Gastrocnemius medialis (tissue), 4 donors: ENCODE data around the gene CFAP77. TPM values are rescaled to one million over a fixed set of nuclear protein-coding genes. Genes with fewer than 3 reads are reported as not detected.

Experiments used
- ATAC-seq, 2 donors: fragments of 150-250 bp; one replicate each; pipeline ENCODE4 v1.9.1; 2016
- DNase-seq, 2 donors: peaks; one replicate each; pipeline ENCODE4 v3.0.0-alpha.2; 2019
- H3K27ac ChIP-seq, 4 donors: fragments of 200-600 bp; sonication (generic); 1 replicate in 1 of 4; 2 replicates in 3 of 4; pipeline ENCODE4 v1.5.1; 2016 to 2018; ENCODE audit warnings: mild to moderate bottlenecking in 2 of 4, moderate library complexity in 1 of 4
- H3K27me3 ChIP-seq, 3 donors: fragments of 200-600 bp; sonication (generic) in 2 of 3; 1 replicate in 1 of 3; 2 replicates in 2 of 3; pipeline versions ENCODE4 v1.5.1 to v1.6.0; 2016 to 2019; ENCODE audit warnings: mild to moderate bottlenecking in 1 of 3, moderate library complexity in 1 of 3
- H3K36me3 ChIP-seq, 2 donors: fragments of 200-600 bp; sonication (generic) in 1 of 2; one replicate each; pipeline ENCODE4 v1.5.1; 2017 to 2018
- H3K4me1 ChIP-seq, 2 donors: fragments of 200-600 bp; sonication (generic) in 1 of 2; one replicate each; pipeline ENCODE4 v1.5.1; 2016 to 2017; ENCODE audit warnings: mild to moderate bottlenecking in 2 of 2
- H3K4me3 ChIP-seq, 4 donors: fragments of 200-600 bp; sonication (generic) in 3 of 4; 1 replicate in 1 of 4; 2 replicates in 3 of 4; pipeline ENCODE4 v1.5.1; 2016 to 2019; ENCODE audit warnings: mild to moderate bottlenecking in 2 of 4
- H3K9me3 ChIP-seq, 3 donors: fragments of 200-600 bp; sonication (generic) in 2 of 3; 1 replicate in 1 of 3; 2 replicates in 2 of 3; pipeline ENCODE4 v1.5.1; 2016 to 2019
- CTCF ChIP-seq, 5 experiments: fragments of 450-650 bp in 3 of 5; fragments of 200-600 bp in 2 of 5; sonication (generic) in 2 of 5; IDR thresholded peaks in 4 of 5; conservative IDR thresholded peaks in 1 of 5; 1 replicate in 4 of 5; 2 replicates in 1 of 5; pipeline ENCODE4 v1.5.1; 2016 to 2019; ENCODE audit warnings: antibody characterized with exemption in 5 of 5, mild to moderate bottlenecking in 3 of 5, moderate library complexity in 3 of 5
- POLR2A ChIP-seq, 2 donors: fragments of 450-650 bp; IDR thresholded peaks; one replicate each; pipeline ENCODE4 v1.6.1; 2017; ENCODE audit warnings: antibody characterized with exemption in 2 of 2, mild to moderate bottlenecking in 2 of 2, moderate library complexity in 2 of 2
- in situ Hi-C, 4 donors: fragments of 200-750 bp; cut with MboI; loops; one replicate each; pipeline versions ENCODE4 v1.15.0 to v1.8.0; 2017; ENCODE audit warnings: low sequenced_read_pairs in 4 of 4
- intact Hi-C: fragments of 100-400 bp; cut with DNase I; formaldehyde crosslinking; loops from one replicate; pipeline ENCODE4 v1.15.1; 2023; ENCODE audit warnings: low total_unique reads
- total RNA-seq, 4 donors: library from RNA; depleted of rRNA; stranded (reverse); fragments of >200 nt; gene quantifications; one replicate each; pipeline versions ENCODE4 v1.1.0 to v1.2.3, GENCODE V29; 2016

The CFAP77 gene
- total RNA-seq, 4 donors from 2014 or later = not detected

DNA sequence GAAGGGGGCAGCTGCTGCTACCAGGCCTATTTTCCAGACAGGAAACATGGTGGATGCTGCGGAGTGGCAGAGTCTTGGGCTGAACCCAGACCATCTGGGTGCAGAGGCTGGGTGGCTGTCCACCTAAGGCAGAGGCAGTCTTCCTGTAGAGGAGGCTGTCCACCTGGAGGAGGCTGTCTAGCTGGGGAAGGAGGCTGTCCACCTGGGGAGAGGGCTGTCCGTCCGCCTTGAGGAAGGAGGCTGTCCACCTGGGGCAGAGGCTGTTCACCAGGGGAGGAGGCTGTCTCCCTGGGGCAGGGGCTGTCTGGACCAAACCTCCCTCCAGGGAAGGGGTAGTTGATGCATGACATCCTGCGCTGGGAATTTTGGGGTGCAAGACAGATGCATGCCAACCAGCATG is 133.2 kb downstream of the CFAP77 start:
- Histone ChIP-seq H3K27me3 (peaks cover 21 to 23% (median 21%) of the 10 kb centered on the region in 3 donors), H3K4me1 (no peaks in the 10 kb centered on the region), H3K9me3 (no peaks in the 10 kb centered on the region), H3K4me3 (no peak overlapping the region), H3K36me3 (no peaks in the 10 kb centered on the region), H3K27ac (no peak overlapping the region)
- ATAC-seq = no peak
- no peak for TF ChIP-seq POLR2A (IDR thresholded peaks at IDR 0.05)
- no peak for TF ChIP-seq CTCF (IDR thresholded peaks at IDR 0.05 in 4 of 5, conservative IDR thresholded peaks at IDR 0.05 in 1 of 5)
- intact Hi-C loops (no loop called here), in situ Hi-C loops (no loop called here)
- no peak for DNase-seq

GRCh38 chr9:132543960-132544359 is 133.9 kb downstream of the CFAP77 start:
- TF ChIP-seq CTCF (IDR thresholded peaks at IDR 0.05 in 4 of 5, conservative IDR thresholded peaks at IDR 0.05 in 1 of 5) = no peak
- peaks cover 21 to 23% (median 21%) of the 10 kb centered on the region in 3 donors for H3K27me3 ChIP-seq
- in situ Hi-C loops = no loop called here
- DNase-seq = no peak
- no peaks in the 10 kb centered on the region for H3K9me3 ChIP-seq
- no peak overlapping the region for H3K27ac ChIP-seq
- intact Hi-C loops = no loop called here
- ATAC-seq = no peak
- no peaks in the 10 kb centered on the region for H3K36me3 ChIP-seq
- no peak overlapping the region for H3K4me3 ChIP-seq
- H3K4me1 ChIP-seq = no peaks in the 10 kb centered on the region

DNA sequence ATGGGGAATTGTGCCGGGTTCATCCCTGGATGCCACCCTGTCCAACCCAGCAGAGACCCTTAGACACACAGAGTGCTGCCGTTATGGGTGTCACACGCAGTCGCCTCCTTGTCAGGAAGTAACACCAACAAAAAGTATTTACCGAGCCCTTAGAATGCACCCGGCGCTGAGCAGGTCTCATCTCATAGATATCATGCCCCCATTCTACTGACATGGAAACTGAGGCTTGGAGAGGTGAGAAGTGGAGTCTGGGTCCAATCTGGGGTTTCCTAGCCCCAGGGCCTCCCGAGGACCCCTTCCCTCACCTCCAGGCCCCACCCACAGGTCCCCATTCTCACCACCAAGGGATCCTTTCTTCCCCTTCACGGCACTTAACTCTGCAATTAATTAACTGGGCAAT is 135.6 kb downstream of the CFAP77 start:
- H3K27me3 ChIP-seq = peaks cover 21 to 23% (median 21%) of the 10 kb centered on the region in 3 donors
- H3K4me3 ChIP-seq = no peak overlapping the region
- no peak overlapping the region for H3K27ac ChIP-seq
- DNase-seq = no peak
- TF ChIP-seq CTCF (IDR thresholded peaks at IDR 0.05 in 4 of 5, conservative IDR thresholded peaks at IDR 0.05 in 1 of 5) (no peak), POLR2A (IDR thresholded peaks at IDR 0.05) (no peak)
- H3K36me3 ChIP-seq = no peaks in the 10 kb centered on the region
- intact Hi-C loops (no loop called here), in situ Hi-C loops (no loop called here)
- H3K4me1 ChIP-seq = no peaks in the 10 kb centered on the region
- no peaks in the 10 kb centered on the region for H3K9me3 ChIP-seq
- ATAC-seq = no peak

DNA sequence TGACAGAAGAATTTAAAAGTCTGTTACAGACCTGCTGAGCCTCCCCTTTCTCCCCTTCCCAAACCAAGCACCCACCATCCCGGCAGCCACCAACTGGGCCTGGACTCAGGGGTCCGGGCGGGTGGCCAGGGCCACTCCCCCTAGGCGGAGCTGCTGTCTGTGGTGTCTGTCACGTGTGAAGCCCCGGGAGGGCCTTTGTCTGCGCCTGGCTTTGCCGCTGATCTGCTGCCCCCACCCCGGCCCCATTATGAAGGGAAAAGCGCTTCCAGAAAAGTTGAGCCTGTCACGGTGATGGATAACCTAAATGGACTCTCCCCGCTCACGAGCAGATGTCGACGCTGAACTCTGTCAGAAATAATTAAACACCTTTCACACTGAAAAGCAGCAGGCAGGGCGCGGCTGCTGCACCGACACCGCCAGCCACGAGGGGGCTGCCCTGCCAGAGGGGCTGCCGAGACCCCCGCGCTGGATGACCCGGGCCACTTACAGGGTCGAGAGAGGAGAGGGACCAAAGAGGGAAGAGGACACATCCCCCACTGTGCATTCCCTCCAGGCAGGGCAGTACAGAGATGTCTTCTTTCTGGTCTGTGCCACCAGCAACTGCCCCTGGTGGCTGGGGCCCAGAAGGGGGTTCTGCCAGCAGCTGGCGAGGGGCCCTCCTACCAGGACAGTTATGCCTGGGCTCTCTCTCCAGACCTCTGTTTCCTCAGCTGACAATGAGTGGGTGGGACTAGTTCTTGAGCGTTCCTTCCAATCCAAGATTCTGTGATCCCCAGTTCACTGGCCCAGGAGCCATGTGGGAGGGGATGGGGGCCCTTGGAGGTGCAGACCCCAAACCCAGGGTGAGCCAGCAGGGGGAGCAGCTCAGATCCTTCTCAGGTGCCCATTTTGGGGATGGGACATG is 136.4 kb downstream of the CFAP77 start:
- Histone ChIP-seq H3K27ac (no peak overlapping the region), H3K27me3 (peaks cover 21 to 23% (median 21%) of the 10 kb centered on the region in 3 donors), H3K9me3 (no peaks in the 10 kb centered on the region), H3K36me3 (no peaks in the 10 kb centered on the region), H3K4me3 (peak overlapping the region in 1 of 4 donors; percentile 7), H3K4me1 (no peaks in the 10 kb centered on the region)
- DNase-seq (no peak), ATAC-seq (no peak)
- in situ Hi-C loops (no loop called here), intact Hi-C loops (no loop called here)
- TF ChIP-seq CTCF (IDR thresholded peaks at IDR 0.05 in 4 of 5, conservative IDR thresholded peaks at IDR 0.05 in 1 of 5) (peak in 1 of 5 experiments; percentile 7), POLR2A (IDR thresholded peaks at IDR 0.05) (no peak)
